Esophagus squamous epithelium (tissue), 5 donors: ENCODE measurements around the gene NEK4. TPM values are rescaled to one million over a fixed set of nuclear protein-coding genes. Genes with fewer than 3 reads are reported as not detected.
A peak's percentile ranks its signal among the peaks of the same experiment; 100 is the strongest.

Experiments
- DNase-seq: peaks from one replicate; lab custom pipeline; 2025; lab: John Stamatoyannopoulos, UW
- H3K27ac ChIP-seq, 4 donors: fragments of 200-600 bp; sonication (generic); one replicate each; pipeline ENCODE4 v1.5.1; 2016 to 2019; ENCODE audit warnings: mild to moderate bottlenecking in 1 of 4
- H3K27me3 ChIP-seq, 4 donors: fragments of 200-600 bp; sonication (generic); 1 replicate in 3 of 4; 2 replicates in 1 of 4; pipeline versions ENCODE4 v1.5.1 to v1.6.0; 2017 to 2021; ENCODE audit warnings: antibody characterized with exemption in 1 of 4
- H3K36me3 ChIP-seq, 3 donors: fragments of 200-600 bp; sonication (generic); one replicate each; pipeline ENCODE4 v1.5.1; 2016 to 2019
- H3K4me1 ChIP-seq, 3 donors: fragments of 200-600 bp; sonication (generic); one replicate each; pipeline ENCODE4 v1.5.1; 2017 to 2019
- H3K4me3 ChIP-seq, 4 donors: fragments of 200-600 bp; sonication (generic); 1 replicate in 3 of 4; 2 replicates in 1 of 4; pipeline ENCODE4 v1.5.1; 2016 to 2019; ENCODE audit warnings: mild to moderate bottlenecking in 2 of 4, moderate library complexity in 1 of 4
- H3K9me3 ChIP-seq, 3 donors: fragments of 200-600 bp; sonication (generic); one replicate each; pipeline ENCODE4 v1.5.1; 2016 to 2019
- POLR2A ChIP-seq, 4 donors: fragments of 450-650 bp; IDR thresholded peaks; one replicate each; pipeline ENCODE4 v1.6.1; 2017; ENCODE audit warnings: antibody characterized with exemption in 4 of 4, mild to moderate bottlenecking in 4 of 4, moderate library complexity in 3 of 4
- WGBS, 2 donors: methylation state at CpG; one replicate each; pipeline ENCODE4 v1.1.5; 2018; 5-methylcytosine and 5-hydroxymethylcytosine counted together
- intact Hi-C: fragments of 100-400 bp; cut with DNase I; formaldehyde crosslinking; loops from one replicate; pipeline ENCODE4 v1.15.0; 2022
- total RNA-seq, 4 donors: library from RNA; depleted of rRNA; stranded (reverse); fragments of >200 nt; gene quantifications; one replicate each; pipeline ENCODE4 v1.1.0, GENCODE V29; 2016
- TF ChIP-seq, protein P1 (sequence below), 6 experiments: fragments of 450-650 bp in 4 of 6; fragments of 200-600 bp in 2 of 6; sonication (generic) in 2 of 6; IDR thresholded peaks; one replicate each; pipeline ENCODE4 v1.5.1; 2016 to 2019; ENCODE audit warnings: antibody characterized with exemption in 6 of 6, mild to moderate bottlenecking in 4 of 6, moderate library complexity in 4 of 6
- donor health status: DM: yes; HTN: yes; CAD: no.

Gene NEK4
- total RNA-seq, 4 donors from 2014 or later: 8.0 to 16.6 (median 14.6) TPM

DNA sequence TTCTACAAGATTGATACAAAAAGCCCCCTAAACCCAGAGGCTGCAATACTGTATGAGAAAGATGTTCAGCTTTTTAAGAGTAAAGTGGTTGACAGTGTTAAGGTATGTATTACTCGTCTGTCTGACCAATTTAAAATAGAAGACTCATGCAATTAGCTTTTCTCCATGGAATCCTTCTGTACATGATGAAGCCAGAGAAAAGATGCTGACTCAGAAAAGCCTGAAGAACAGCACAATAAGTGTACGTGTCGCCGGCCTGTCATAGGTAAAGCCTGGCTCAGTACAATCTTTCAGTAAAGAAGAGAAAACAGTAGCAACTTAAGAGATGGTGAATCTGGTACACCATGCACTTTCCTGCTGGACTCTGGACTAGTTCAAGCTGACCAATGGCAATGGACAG lies 16.4 kb downstream of the NEK4 start:
- H3K36me3 ChIP-seq: peaks cover 4 to 98% (median 14%) of the 10 kb centered on the region in 3 donors
- H3K4me3 ChIP-seq: no peak overlapping the region
- intact Hi-C loops: no loop called here
- no peak for DNase-seq
- H3K4me1 ChIP-seq: no peaks in the 10 kb centered on the region
- H3K27me3 ChIP-seq: no peaks in the 10 kb centered on the region
- H3K9me3 ChIP-seq: no peaks in the 10 kb centered on the region
- WGBS, 2 donors: 76 to 83% methylated on average over 4 of the region's 4 CpGs
- TF ChIP-seq, protein P1, sequence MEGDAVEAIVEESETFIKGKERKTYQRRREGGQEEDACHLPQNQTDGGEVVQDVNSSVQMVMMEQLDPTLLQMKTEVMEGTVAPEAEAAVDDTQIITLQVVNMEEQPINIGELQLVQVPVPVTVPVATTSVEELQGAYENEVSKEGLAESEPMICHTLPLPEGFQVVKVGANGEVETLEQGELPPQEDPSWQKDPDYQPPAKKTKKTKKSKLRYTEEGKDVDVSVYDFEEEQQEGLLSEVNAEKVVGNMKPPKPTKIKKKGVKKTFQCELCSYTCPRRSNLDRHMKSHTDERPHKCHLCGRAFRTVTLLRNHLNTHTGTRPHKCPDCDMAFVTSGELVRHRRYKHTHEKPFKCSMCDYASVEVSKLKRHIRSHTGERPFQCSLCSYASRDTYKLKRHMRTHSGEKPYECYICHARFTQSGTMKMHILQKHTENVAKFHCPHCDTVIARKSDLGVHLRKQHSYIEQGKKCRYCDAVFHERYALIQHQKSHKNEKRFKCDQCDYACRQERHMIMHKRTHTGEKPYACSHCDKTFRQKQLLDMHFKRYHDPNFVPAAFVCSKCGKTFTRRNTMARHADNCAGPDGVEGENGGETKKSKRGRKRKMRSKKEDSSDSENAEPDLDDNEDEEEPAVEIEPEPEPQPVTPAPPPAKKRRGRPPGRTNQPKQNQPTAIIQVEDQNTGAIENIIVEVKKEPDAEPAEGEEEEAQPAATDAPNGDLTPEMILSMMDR (IDR thresholded peaks at IDR 0.05): no peak
- TF ChIP-seq POLR2A (IDR thresholded peaks at IDR 0.05): no peak
- H3K27ac ChIP-seq: no peak overlapping the region

DNA sequence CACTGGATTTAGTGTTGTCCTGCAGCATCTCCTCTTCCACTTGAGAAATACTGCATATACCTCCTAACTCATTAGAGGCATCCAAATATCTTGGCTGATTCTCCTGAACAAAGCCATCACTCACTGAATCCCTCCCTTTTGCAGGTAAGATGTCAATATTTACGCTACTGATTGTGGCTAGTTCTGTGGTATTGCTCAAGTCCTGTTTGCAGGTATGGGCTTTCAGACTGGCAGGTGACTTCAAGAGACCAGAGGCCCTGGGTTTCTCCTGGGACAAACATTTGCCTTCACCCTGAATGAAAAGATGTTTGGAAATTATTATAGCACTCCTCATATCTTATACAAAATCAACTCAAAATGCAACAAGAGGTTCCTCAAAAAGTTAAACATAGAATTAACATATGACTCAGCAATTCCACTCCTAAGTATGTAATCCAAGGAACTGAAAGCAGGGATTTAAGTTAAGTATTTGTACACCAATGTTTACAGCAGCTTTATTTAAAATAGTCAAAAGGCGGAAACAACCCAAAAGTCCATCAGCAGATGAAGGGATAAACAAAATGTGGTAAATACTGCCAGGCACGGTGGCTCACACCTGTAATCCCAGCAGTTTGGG lies 18.6 kb downstream of the NEK4 start:
- no peak overlapping the region for H3K4me3 ChIP-seq
- no peak overlapping the region for H3K27ac ChIP-seq
- no peaks in the 10 kb centered on the region for H3K9me3 ChIP-seq
- DNase-seq: no peak
- H3K27me3 ChIP-seq: no peaks in the 10 kb centered on the region
- no peaks in the 10 kb centered on the region for H3K4me1 ChIP-seq
- WGBS, 2 donors: 77 to 83% methylated on average over 3 of the region's 3 CpGs
- peaks cover 4 to 98% (median 18%) of the 10 kb centered on the region in 3 donors for H3K36me3 ChIP-seq
- intact Hi-C loops: no loop called here
- TF ChIP-seq, protein P1 (IDR thresholded peaks at IDR 0.05): no peak
- TF ChIP-seq POLR2A (IDR thresholded peaks at IDR 0.05): no peak

DNA sequence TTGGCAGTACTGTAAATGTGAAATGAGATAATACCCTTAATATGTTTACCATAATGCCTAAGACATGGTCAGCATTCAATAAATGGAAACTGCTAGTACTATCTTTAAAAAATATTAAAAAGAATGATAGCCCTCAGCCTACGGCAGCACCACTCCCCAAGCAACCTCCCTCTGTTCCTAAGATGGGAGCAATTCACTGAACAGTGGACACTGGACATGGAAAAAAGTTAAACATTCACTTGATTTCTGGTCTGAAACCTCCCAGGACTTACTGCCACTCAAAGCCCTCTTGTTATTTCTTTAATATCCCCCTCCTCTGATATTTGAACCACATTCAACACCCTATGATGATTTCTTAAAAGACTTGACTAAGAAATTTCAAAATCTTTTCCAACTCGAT lies 27.0 kb downstream of the NEK4 start:
- TF ChIP-seq POLR2A (IDR thresholded peaks at IDR 0.05): no peak
- TF ChIP-seq, protein P1 (IDR thresholded peaks at IDR 0.05): no peak
- H3K9me3 ChIP-seq: no peaks in the 10 kb centered on the region
- H3K36me3 ChIP-seq: peaks cover 10 to 100% (median 38%) of the 10 kb centered on the region in 3 donors
- no peak for DNase-seq
- no peak overlapping the region for H3K27ac ChIP-seq
- intact Hi-C loops: loop anchor here (10.0 kb wide), 1 partner anchor 331 kb away; no protein-coding TSS in a partner anchor
- H3K27me3 ChIP-seq: no peaks in the 10 kb centered on the region
- WGBS, 2 donors: 82 to 84% methylated on average over 2 of the region's 2 CpGs
- no peaks in the 10 kb centered on the region for H3K4me1 ChIP-seq
- H3K4me3 ChIP-seq: no peak overlapping the region

DNA sequence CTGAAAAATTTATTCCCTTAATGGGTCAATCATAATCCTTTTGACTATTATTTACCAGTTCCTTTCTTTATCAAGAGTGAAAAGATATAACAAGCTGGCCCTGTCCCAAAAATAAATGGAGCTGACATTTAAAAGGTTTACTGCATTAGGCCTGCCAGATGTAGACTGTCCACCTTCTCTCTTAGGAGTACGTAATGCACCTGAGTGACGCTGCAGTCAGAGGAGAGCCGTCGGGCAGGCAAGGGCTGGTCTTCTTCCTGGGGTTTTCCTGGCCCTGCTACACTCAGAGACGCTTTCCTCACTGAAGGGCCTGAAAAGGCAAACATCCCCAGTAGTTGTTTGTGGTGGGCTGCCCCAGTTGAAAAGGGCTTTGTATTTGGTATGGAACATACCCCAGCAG lies 27.6 kb downstream of the NEK4 start:
- 96 to 100% methylated on average over 4 to 5 of the region's 5 CpGs for WGBS, 2 donors
- Histone ChIP-seq H3K27me3 (no peaks in the 10 kb centered on the region), H3K4me3 (no peak overlapping the region), H3K4me1 (no peaks in the 10 kb centered on the region), H3K9me3 (no peaks in the 10 kb centered on the region), H3K36me3 (peaks cover 10 to 100% (median 34%) of the 10 kb centered on the region in 3 donors), H3K27ac (no peak overlapping the region)
- intact Hi-C loops: loop anchor here (10.0 kb wide), 1 partner anchor 332 kb away; no protein-coding TSS in a partner anchor
- TF ChIP-seq, protein P1 (IDR thresholded peaks at IDR 0.05): no peak
- no peak for TF ChIP-seq POLR2A (IDR thresholded peaks at IDR 0.05)
- DNase-seq: no peak

DNA sequence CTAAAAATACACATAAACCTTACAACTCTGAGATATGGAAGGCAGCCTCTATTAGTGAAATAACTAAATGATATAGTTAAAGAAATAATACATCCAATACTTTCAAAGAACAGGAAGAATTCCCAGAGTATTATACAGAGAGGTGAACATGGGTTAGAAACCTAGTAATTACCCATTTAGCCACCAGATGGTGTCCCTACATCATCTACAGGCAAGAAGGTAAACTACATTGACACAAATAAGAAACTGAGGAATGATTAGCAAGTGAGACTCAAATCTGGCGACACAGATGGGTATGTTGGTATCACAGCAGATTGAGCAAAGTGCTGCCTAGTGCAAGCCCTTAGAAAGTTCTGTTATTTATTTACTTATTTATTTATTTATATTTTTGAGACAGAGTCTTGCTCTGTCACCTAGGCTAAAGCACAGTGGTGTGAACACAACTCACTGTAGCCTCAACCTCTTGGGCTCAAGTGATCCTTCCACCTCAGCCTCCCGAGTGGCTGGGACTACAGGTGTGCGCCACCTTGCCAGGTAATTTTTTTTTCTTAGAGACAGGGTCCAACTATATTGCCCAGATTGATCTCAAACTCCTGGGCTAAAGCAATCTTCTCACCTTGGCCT lies 28.2 kb downstream of the NEK4 start:
- no peaks in the 10 kb centered on the region for H3K9me3 ChIP-seq
- WGBS, 2 donors: 73 to 88% methylated on average over 3 of the region's 3 CpGs
- H3K4me3 ChIP-seq: no peak overlapping the region
- no peaks in the 10 kb centered on the region for H3K27me3 ChIP-seq
- no peak overlapping the region for H3K27ac ChIP-seq
- no peaks in the 10 kb centered on the region for H3K4me1 ChIP-seq
- peaks cover 10 to 100% (median 34%) of the 10 kb centered on the region in 3 donors for H3K36me3 ChIP-seq
- intact Hi-C loops: loop anchor here (10.0 kb wide), 1 partner anchor 332 kb away; no protein-coding TSS in a partner anchor
- DNase-seq: no peak
- TF ChIP-seq POLR2A (IDR thresholded peaks at IDR 0.05): no peak
- TF ChIP-seq, protein P1 (IDR thresholded peaks at IDR 0.05): peak; percentile 24 to 64 (median 48)
